G401.6 (cell line): ENCODE data around the gene INTS1.
"Not testable (repeated sequence)": the region's sequence is repeated elsewhere in the genome, so short reads cannot be mapped to it uniquely, and the experiment has no call there.

Experiments
- FAIRE-seq: peaks from 2 replicates; lab custom pipeline; 2012; peaks lifted over from hg19 to GRCh38; lab: Jason Lieb, UNC

Gene INTS1

DNA sequence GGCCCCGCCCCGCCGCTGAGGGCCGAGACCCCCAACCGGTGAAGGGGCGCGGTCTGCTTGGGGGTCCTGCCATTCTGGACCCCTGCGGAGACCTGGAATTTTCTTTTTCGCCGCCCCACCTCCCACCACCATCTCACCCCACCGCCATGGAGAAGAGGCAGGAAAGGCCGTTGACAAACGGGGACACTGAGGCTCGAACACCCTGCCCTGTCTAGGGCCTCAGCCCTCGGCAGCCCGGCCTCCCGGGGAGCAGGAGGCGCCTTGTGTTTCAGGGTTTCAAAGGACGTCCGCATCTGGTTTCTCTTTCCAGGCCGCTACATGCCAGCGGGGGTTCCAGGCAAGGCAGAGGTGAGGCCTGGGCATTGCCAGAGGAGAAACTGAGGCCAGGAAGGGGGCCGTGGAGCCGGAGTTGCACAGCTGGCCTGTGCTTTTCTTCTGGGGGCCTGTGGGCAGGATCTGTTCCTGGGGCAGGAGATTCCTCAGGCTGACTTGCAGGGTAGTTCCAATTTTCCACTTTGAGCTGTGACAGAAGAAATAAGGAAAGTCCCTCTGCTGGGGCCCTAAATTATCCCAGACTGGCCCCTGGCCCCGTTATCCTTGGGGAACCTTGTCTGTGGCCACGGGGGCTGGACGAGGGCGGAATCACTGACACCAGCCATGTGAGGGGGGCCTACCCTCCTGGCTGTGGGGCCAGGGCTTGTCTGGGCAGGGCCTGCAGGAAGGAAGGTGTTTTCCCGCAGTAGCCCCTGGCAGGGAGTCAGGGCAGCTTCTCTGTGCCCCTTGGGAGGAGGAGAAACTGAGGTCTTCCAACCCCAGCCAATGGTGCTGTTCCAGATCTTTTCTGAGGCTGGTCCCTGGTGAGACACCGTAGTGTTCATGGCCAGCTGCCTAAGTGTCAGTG is 44.0 kb downstream of the INTS1 start:
- no peak for FAIRE-seq

DNA sequence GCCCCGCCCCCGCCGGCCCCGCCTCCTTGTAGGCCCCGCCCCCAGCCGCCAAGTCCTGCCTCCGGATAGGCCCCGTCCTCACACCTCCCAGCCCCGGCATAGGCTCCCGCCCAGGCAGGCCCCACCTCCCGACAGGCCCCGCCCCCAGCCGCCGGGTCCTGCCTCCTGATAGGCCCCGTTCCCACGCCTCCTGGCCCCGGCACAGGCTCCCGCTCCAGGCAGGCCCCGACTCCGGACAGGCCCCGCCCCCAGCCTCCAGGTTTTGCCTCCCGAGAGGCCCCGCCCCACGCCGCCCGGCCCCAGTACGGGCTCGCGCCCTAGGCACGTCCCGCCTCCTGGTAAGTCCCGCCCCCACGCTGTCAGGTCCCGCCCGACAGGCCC is 44.7 kb downstream of the INTS1 start:
- peak; percentile 55 for FAIRE-seq

DNA sequence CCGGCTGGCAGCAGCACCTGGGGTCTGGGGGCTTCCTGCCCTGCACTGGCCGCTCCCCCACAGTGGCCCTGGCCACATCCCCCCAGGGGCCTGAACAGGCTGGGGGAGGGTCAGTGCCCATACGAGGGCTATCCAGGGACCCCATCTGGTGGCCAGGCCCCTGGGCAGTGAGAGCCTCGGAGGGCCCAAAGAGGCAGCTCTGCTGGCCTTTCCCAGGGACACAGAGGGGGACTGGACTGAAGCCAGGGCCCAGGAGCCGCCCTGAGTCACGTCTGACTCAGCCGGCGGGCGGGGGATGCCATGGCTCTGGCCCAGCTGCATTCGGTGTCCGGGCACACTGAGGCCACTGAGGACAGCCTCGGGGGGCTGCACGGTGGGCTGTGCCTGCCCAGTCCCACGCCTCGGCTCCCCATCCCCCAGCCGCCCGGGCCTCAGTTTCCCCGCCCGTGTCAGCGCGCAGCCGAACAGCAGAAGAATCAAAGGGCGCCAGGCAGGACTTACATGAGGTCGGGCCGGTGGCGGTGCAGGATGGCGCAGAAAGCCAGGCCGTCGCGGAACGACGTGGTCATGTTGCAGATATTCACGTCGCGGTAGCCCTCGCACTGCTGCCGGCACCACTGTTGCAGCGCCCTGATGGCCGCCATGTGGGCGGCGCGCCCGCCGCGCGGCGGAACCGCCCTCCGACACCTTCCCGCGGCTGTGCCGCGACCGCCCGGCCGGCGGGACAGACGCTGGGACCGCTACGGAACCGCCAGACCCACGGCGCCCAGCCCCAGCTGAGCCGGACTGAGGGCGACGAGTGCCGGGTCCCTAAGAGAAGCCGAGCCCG is 45.3 kb downstream of the INTS1 start, which contains the start of gene MICALL2:
TSS of gene MICALL2 (minus strand) at position 788 of the 829 bp plus-strand sequence. CDS start at position 644, 144 bp downstream.
- FAIRE-seq = no peak

DNA sequence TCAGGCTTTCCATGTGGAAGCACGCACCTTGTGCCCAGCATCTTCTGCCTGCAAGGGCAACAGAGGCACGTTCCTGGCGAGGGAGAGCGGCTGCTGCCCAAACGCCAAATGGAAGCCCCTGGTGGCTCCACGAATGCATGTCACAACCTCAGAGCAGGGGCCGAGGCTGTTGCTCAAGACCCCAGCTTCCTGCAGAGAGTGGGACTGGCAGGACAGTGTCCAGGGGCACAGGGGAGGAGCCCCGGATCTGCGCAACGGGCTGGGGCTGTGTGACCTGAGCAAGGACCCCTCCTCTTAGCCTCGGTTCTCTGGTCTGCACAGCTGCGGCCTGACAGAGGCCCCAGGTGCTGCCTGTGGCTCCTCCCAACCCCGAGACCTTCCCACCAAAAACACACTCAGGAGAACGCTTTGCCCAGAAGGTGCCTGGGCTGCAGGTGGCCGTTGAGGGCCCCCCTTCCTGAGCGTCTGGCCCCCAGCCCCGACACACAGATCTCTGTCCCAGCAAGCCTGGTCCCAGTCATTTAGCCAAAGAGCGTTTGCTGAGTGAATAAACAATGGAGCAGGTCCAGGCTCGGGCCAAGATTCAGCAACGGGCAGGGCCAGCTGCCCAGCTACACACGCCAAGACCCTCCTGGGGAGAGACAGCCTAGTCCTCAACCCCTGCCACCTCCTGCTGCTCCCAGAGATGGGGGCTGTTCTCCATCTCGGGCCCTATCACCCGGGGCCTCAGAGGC is 46.1 kb downstream of the INTS1 start:
- no peak for FAIRE-seq

DNA sequence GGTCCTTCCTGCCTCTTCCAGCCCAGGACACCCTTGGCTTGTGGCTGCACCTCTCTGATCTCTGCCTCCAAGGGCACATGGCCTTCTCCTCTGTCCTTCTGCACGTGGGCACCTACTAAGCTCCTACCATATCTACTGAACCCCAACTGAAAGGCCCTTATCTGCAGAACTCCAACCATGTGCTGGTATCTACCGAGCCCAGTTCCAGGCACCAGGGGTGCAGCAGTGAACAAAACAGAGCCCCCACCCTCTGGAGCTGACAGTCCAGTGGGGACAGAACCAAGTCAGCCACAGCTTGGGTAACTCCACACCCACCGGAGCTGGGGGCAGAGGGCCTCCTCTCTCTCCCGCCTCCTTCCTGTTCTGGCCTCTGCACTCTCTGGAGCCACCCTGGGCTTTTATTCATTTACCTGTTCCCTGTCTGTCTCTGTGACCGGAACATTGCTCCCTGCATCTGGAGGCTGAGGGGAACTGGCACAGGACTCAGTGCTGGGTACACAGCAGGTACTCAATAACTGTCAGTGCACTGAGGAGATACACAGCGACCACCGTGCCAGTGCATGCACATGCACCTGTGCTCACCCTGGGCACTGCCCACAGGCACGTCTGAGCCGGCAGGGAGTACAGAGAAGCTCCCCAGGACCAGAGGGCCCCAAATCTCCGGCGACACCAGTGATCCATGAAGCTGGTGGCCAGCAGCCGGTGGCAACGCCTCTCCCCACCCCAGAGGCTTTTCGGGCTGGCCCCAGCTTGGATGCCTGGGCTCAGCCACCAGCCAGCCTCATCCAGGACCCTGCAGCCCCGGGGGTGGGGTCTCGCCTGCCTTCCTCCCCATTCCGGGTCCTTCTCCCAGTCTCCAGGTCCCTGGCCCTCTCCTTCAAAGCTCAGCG is 46.9 kb downstream of the INTS1 start:
- no peak for FAIRE-seq

DNA sequence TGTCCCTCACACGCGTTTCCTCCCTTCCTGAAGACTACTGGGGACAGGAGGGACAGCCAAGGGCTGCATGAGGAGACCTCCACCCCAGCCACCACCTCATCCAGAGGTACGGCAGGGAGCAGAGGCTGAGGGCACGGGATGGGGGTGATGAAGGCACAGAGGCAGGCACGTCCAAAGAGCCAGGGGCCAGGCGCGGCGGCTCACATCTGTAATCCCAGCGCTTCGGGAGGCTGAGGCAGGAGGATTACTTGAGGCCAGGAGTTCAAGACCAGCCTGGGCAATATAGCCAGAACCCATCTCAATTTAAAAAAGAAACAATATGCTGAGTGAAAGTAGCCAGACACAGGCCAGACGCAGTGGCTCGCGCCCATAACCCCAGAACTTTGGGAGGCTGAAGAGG is 48.2 kb downstream of the INTS1 start:
- FAIRE-seq = no peak

DNA sequence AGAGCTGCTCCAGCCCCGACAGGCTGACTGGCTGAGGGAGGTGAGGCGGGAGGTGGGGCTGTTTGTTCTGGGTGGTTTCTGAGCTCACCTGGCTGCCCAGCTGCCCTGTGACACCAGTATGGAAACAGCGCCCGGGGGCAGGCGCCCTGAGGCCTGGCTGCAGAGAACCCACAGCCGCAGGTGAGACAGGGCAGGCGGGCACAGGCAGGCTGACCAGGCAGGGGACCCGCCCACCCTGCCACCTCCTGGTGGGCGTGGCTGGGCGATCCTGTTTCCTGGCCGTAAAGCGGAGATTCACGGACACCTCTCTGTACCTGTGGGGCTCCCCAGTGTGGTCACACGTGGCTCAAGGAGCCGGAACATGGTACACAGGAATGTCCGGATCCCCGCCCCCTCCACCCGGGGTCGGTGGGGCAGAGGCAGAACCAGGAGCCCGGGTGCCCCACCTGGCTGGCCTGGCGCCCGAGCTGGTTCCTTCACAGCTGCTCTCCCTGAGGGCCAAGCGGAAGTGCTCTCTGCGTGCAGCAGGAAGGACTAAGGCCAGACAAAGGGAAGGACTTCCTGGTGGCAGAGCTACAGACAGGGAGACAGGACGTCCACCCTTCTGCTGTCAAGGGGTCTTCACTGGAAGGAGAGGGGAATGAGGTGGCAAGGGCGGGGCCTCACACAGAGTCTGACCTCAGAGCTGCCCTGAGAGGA is 48.8 kb downstream of the INTS1 start:
- FAIRE-seq = no peak

DNA sequence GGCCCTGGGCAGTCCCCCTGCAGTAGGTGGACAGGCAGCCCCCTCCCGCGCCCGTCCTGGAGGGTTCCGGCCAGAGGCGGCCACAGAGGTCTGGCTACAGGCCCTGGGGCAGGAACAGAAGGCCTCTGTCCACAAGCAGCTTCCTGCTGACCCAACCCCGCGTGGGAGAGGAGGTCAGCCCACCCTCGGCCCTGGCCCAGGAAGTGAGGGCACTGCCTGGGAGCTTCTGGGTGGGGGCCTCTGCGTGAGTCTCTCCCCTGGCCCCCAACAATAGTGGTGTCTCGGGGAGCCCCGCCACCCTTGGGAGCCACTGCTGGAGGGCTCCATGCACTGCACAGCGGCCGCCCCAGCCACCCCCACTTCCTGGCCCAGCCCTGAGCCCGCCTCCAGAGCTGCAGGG is 49.6 kb downstream of the INTS1 start:
- FAIRE-seq = no peak

DNA sequence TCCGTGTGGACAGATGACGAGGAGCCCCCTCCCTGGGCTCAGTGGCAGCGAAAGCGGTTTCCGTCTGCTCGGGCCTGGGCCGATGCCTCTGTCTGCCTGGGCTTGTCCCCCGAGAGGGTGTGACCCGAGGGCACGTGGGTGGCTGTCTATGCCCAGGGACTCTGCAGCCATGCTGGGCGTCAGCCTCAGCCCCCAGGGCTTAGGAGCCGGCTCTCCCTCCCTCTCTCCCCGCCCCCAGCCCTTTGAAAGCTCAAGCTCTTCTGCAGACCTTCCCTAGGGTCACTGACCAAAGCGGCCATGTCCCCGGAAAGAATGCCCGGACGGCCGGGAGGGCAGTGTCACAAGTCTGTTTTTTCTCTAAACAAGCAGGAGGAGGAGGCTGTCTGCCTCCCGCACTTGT is 52.0 kb downstream of the INTS1 start:
- FAIRE-seq = no peak

DNA sequence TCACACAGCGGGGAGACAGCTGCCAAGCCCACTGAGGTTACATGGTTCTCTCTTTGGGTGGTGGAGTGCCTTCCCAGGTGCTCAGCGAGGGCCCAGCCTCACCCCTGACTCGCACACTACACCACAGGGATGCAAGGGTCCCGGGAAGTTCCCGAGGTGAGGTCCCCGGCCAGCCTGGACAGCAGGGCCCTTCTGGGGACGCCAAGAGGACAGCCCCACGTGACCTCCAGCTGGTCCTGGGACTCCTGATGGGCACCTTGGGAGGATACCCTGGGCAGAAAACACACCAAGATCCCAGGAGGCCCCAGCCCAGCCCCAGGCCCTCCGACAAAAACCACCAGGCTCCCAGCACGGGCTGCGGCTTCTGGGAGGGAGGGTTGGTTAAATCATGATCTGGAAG is 53.2 kb downstream of the INTS1 start:
- no peak for FAIRE-seq

DNA sequence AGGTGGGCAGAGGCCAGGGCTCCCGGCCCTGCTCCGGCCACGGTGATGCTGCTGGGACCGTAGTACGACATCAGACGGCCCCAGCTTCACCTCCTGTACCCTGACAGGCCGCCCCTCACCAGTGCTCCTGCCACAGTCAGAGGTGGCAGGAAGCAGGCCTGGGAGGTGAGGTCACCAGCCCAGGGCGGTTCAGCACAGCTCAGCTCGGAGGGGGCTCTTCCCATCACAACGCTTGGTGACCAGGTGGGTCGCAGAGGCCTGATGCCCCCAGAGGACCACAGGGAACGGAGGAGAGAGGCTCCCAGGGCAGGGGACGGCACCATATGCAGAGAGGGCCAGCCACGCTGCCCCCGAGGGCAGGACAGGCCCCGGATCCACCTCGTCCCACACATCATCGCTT is 53.8 kb downstream of the INTS1 start:
- FAIRE-seq = no peak

DNA sequence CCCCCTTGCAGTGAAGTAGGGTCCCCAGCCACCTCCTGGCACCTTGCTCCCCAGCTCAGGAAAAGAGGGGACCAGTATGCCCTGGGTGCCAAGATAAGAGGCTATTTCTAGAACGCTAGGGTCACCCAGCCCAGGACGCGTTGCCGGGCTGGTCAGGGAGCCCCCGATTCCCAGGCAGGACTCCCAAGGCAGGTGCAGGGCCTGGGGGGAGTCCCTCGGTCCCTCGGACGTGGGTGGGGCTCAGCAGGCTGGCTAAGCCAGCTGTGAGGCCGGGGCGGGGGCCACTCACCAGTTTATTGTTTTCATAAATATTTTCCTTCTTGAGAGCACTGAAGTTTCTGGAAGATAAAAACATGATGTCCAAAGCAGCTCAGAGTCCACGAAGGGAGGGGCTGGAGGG is 54.2 kb downstream of the INTS1 start:
- FAIRE-seq = no peak

DNA sequence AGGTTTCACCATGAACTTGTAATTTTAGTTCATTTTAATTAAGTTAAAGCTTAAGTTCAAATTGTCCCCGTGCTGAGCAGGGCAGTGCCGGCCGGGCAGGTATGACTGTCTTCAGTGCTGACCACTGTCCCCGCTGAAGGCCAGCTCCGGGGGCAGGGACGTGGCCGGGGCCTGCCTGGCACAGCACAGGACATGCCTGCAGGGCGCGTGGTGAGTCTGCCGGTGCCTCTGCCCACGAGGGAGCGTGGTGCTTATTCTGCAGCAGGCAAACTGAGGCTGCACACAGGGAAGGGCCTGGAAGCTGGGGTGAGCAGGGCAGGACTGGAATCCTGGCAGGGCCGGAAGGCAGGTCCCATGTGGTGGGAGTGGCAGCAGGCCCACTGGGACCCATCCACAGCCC is 54.7 kb downstream of the INTS1 start:
- FAIRE-seq = no peak

DNA sequence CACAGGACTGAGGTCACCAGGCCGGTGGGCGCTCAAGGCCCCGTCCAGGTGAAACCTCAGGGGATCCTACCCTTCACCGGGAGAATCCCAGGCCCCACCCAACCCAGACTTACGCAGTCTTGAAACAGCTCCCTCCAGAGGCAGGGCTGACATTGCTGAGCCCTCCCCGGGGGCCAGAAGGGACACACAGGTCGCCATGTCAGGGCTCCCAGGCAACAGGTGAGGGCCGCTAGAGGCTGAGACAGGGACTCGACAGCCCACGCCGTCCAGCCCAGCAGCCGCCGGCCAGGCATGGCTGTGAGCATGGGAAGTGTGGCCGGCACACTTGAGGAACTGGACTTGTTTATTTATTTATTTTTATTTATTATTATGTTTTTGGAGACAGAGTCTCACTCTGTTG is 55.2 kb downstream of the INTS1 start:
- no peak for FAIRE-seq

DNA sequence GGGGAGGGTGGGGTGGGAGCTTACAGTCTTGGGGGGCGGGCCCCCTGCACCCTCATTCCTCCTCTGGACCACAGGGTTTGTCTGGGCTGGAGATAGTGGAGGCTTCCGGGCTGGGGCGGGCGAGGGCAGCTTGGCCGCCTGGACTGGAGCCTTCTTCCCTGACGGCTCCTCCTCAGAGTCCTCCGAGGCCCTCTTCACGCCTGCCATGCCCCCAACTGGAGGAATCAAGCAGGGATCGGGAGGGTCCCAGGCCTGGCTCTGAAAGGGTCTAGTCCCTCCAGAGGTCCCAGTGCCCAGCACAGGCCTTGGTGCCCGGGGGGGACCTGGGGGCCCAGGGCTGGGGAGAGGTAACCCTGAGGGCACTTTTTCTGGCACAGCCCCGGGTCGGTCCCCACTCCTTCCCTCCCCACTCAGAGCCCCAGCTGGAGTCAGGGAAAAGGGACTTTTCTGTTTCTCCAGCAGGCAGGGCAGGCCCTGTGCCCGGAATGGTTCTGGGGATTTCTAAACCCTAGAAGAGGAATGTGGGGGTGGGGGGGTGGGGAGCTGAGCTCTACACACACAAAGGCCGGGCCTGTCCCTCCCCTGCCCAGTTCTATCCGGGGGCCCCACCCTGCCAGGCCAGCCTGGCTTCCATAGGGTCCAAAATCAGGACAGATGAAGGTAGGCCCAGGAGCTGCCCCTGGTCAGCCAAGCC is 56.5 kb downstream of the INTS1 start:
- no peak for FAIRE-seq

DNA sequence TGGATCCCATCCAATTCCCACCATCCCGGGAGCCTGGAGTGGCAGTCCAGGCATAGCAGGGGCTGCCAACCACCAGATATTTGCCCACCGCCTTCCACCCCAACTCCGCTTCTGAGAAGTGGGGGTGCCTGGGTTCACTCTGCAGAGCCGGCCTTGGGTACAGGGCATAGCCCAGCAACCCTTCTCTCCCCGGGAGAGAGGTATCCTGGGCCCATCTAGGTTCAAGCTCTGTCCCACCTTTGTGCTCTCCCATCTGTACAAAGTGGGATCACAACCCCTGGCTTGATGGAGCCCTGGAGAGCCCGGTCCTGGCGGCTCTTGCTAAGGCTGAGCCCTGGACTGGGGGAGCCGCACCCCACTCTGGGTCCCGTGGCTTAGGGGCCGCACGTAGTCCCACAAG is 57.1 kb downstream of the INTS1 start:
- no peak for FAIRE-seq

DNA sequence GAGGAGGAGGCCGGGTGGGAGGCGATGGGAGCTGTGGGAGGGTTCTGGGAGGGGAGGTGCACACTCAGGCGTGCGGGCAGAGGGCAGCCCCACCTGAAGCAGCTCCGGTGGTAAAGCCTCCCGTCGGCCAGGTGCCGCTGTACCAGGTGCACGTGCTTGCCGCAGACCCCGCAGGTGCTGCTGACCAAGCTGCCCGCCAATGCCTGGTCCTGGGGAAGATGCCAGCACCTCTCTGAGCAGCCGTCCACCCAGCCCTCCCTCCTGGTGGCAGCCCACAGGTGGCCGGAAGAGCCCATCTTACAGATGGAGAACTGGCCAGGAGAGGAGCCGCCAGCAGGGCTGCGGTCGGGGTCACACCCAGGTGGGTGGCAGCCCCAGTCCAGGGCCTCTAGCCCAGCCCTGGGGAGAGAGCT is 57.6 kb downstream of the INTS1 start:
- no peak for FAIRE-seq

DNA sequence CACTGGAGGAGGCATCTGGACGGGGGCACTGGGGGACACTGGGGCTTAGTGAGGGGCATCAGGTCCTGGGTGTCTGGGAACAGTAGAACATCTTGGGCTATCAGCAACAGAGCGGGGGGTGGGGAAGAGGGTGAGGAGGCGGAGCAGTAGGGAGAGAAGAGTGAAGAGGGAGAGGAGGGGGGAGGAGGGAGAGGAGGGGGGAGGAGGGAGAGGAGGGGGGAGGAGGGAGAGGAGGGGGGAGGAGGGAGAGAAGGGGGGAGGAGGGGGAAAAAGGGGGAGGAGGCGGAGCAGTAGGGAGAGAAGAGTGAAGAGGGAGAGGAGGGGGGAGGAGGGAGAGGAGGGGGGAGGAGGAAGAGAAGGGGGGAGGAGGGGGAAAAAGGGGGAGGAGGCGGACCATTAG is 58.2 kb downstream of the INTS1 start:
- not testable (repeated sequence) for FAIRE-seq

DNA sequence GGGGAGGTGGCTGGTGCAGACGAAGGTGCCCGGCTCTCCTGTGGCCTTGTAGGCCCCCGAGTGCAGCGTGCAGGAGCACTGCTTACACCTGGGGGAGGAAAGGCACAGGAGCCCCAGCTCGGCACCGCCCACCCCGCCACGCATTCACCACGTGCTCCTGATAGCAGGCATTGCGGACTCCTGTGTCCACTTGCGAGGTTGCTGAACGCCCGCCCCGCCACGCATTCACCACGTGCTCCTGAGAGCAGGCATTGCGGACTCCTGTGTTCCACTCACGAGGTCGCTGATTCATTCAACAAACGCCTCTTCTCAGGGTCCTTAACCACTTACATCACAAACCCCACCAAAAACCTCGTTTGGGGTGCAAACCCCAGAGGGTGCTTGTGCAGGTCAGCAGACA is 58.8 kb downstream of the INTS1 start:
- FAIRE-seq = no peak

DNA sequence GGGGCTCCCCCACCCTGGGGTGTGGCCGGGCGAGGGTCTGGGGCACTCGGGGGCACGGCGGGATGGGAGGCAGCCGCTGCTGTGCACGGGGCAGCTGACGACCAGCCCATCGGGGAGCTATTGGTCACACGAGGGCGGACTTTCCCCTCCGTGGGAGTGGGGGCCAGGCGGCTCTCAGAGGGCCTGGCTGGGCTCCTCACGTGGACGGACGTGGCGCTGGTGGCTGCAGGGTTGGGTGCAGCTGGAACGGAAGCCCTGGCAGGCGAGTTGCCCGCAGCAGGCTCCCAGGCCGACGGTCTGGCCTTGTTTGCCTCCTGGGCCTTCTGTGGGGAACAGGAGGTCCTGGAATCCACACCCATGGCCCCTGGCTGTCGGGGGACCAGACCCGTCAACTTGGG is 59.3 kb downstream of the INTS1 start:
- no peak for FAIRE-seq
